Esophagus (tissue), 2 donors: Measurements from ENCODE around the gene RPL29. TPM values are rescaled to one million over a fixed set of nuclear protein-coding genes. Genes with fewer than 3 reads are reported as not detected.

ENCODE experiments used
- H3K27ac ChIP-seq, 2 donors: one replicate each; pipeline ENCODE4 v1.5.1; 2013; ENCODE audit warnings: low read depth in 2 of 2, mild to moderate bottlenecking in 2 of 2, inconsistent platforms in 1 of 2, low read length in 1 of 2, moderate library complexity in 1 of 2
- H3K27me3 ChIP-seq, 2 donors: one replicate each; pipeline ENCODE4 v1.6.1; 2013; ENCODE audit warnings: low read length in 2 of 2, control low read depth in 1 of 2, mild to moderate bottlenecking in 1 of 2; ENCODE audit not compliant: insufficient read depth in 2 of 2, control insufficient read depth in 1 of 2
- H3K36me3 ChIP-seq, 2 donors: one replicate each; pipeline ENCODE4 v1.6.1; 2013; ENCODE audit warnings: low read length in 1 of 2; ENCODE audit not compliant: control insufficient read depth in 2 of 2, insufficient read depth in 2 of 2
- H3K4me1 ChIP-seq, 2 donors: one replicate each; pipeline ENCODE4 v1.6.1; 2013; ENCODE audit warnings: low read length in 1 of 2; ENCODE audit not compliant: control insufficient read depth in 2 of 2, insufficient read depth in 2 of 2
- H3K4me3 ChIP-seq, 2 donors: one replicate each; pipeline ENCODE4 v1.5.1; 2013; ENCODE audit warnings: low read length in 2 of 2, mild to moderate bottlenecking in 2 of 2, low read depth in 1 of 2, moderate library complexity in 1 of 2
- H3K9me3 ChIP-seq, 2 donors: one replicate each; pipeline ENCODE4 v1.6.1; 2013; ENCODE audit warnings: mild to moderate bottlenecking in 2 of 2, low read depth in 1 of 2, low read length in 1 of 2, moderate library complexity in 1 of 2; ENCODE audit not compliant: control insufficient read depth in 2 of 2, insufficient read depth in 1 of 2
- WGBS, 2 donors: extraction: QIAGEN DNeasy Blood & Tissue Kit; methylation state at CpG; one replicate each; pipeline ENCODE4 v1.1.7; 2013; 5-methylcytosine and 5-hydroxymethylcytosine counted together
- polyA plus RNA-seq, 2 donors: library from polyadenylated mRNA; stranded (reverse); fragments of 200-250 nt; gene quantifications; one replicate each; pipeline ENCODE4 v1.2.3, GENCODE V29; 2013
- donor health status: healthy with polysubstance abuse.
- donor health status: Bipolar disorder and iron deficiency.

Gene RPL29
- polyA plus RNA-seq, 2 donors: 2,351 to 2,556 TPM

- WGBS, 2 donors: 76 to 80% methylated on average over 9 of the region's 9 CpGs
- Histone ChIP-seq H3K4me1 (peaks cover 6 to 25% of the 10 kb centered on the region in 2 donors), H3K4me3 (no peak overlapping the region), H3K9me3 (no peaks in the 10 kb centered on the region), H3K36me3 (no peaks in the 10 kb centered on the region), H3K27ac (no peak overlapping the region), H3K27me3 (no peaks in the 10 kb centered on the region)
These were observed 33.4 kb upstream of the RPL29 start for GRCh38 chr3:52029053-52029452.

- Histone ChIP-seq H3K9me3 (no peaks in the 10 kb centered on the region), H3K36me3 (no peaks in the 10 kb centered on the region), H3K4me3 (no peak overlapping the region), H3K27ac (no peak overlapping the region), H3K27me3 (no peaks in the 10 kb centered on the region), H3K4me1 (peaks cover 6 to 25% of the 10 kb centered on the region in 2 donors)
- 67 to 70% methylated on average over 8 to 12 of the region's 12 CpGs for WGBS, 2 donors
These were observed 32.9 kb upstream of the RPL29 start for GRCh38 chr3:52028572-52028971.

GRCh38 chr3:52026041-52026440 lies 30.3 kb upstream of the RPL29 start:
- Histone ChIP-seq H3K9me3 (no peaks in the 10 kb centered on the region), H3K27me3 (no peaks in the 10 kb centered on the region), H3K36me3 (no peaks in the 10 kb centered on the region), H3K4me3 (no peak overlapping the region), H3K4me1 (peaks cover 6 to 20% of the 10 kb centered on the region in 2 donors), H3K27ac (no peak overlapping the region)
- WGBS, 2 donors: 58 to 64% methylated on average over 4 of the region's 4 CpGs

- Histone ChIP-seq H3K36me3 (no peaks in the 10 kb centered on the region), H3K4me3 (no peak overlapping the region), H3K27ac (no peak overlapping the region), H3K9me3 (no peaks in the 10 kb centered on the region), H3K4me1 (peaks cover 6 to 19% of the 10 kb centered on the region in 2 donors), H3K27me3 (no peaks in the 10 kb centered on the region)
- WGBS, 2 donors: 70 to 86% methylated on average over 7 of the region's 7 CpGs
These were observed 29.8 kb upstream of the RPL29 start for GRCh38 chr3:52025453-52025852.

GRCh38 chr3:52024765-52025452 lies 29.2 kb upstream of the RPL29 start:
- Histone ChIP-seq H3K36me3 (no peaks in the 10 kb centered on the region), H3K4me3 (no peak overlapping the region), H3K4me1 (peaks cover 6 to 14% of the 10 kb centered on the region in 2 donors), H3K27me3 (no peaks in the 10 kb centered on the region), H3K9me3 (no peaks in the 10 kb centered on the region), H3K27ac (no peak overlapping the region)
- 72 to 79% methylated on average over 6 of the region's 6 CpGs for WGBS, 2 donors

- no peak overlapping the region for H3K4me3 ChIP-seq
- H3K4me1 ChIP-seq: peaks cover 2 to 17% of the 10 kb centered on the region in 2 donors
- H3K27ac ChIP-seq: no peak overlapping the region
- H3K9me3 ChIP-seq: no peaks in the 10 kb centered on the region
- no peaks in the 10 kb centered on the region for H3K36me3 ChIP-seq
- WGBS, 2 donors: 79 to 82% methylated on average over 8 of the region's 8 CpGs
- H3K27me3 ChIP-seq: no peaks in the 10 kb centered on the region
These were observed 28.4 kb upstream of the RPL29 start for GRCh38 chr3:52023860-52024764.

GRCh38 chr3:52023101-52023770 lies 27.5 kb upstream of the RPL29 start:
- no peaks in the 10 kb centered on the region for H3K36me3 ChIP-seq
- no peaks in the 10 kb centered on the region for H3K9me3 ChIP-seq
- H3K27me3 ChIP-seq: no peaks in the 10 kb centered on the region
- peaks cover 0 to 10% of the 10 kb centered on the region in 2 donors for H3K4me1 ChIP-seq
- H3K4me3 ChIP-seq: no peak overlapping the region
- H3K27ac ChIP-seq: no peak overlapping the region
- 83 to 98% methylated on average over 3 of the region's 3 CpGs for WGBS, 2 donors

- H3K27me3 ChIP-seq: no peaks in the 10 kb centered on the region
- H3K27ac ChIP-seq: peak overlapping the region in 1 of 2 donors; percentile 33
- no peaks in the 10 kb centered on the region for H3K9me3 ChIP-seq
- WGBS, 2 donors: 72 to 77% methylated on average over 20 of the region's 20 CpGs
- no peak overlapping the region for H3K4me3 ChIP-seq
- no peaks in the 10 kb centered on the region for H3K36me3 ChIP-seq
- peaks cover 0 to 10% of the 10 kb centered on the region in 2 donors for H3K4me1 ChIP-seq
These were observed 26.8 kb upstream of the RPL29 start for GRCh38 chr3:52022323-52023100.
